GM21737 (cell line): ENCODE data around the gene CEP250.
"Not testable (repeated sequence)": the region's sequence is repeated elsewhere in the genome, so short reads cannot be mapped to it uniquely, and the experiment has no call there.

ENCODE experiments used
- ATAC-seq: cut with Tn5 transposase; IDR thresholded peaks from one replicate; pipeline ENCODE4 v1.9.1; 2021; ENCODE audit warnings: mild to moderate bottlenecking, moderate library complexity; ENCODE audit not compliant: unreplicated experiment

The CEP250 gene

GRCh38 chr20:35456700-35457099, 1.3 kb downstream of the CEP250 start:
- not testable (repeated sequence) for ATAC-seq

- ATAC-seq: not testable (repeated sequence)
Measured at GRCh38 chr20:35457539-35457938, 2.1 kb downstream of the CEP250 start.

- ATAC-seq: no peak
Measured at GRCh38 chr20:35458388-35458787, 3.0 kb downstream of the CEP250 start.

GRCh38 chr20:35461620-35462019, 6.2 kb downstream of the CEP250 start:
- no peak for ATAC-seq

GRCh38 chr20:35462351-35462750, 7.0 kb downstream of the CEP250 start:
- no peak for ATAC-seq

- no peak for ATAC-seq
Measured at GRCh38 chr20:35463455-35464300, 8.3 kb downstream of the CEP250 start.

- ATAC-seq: no peak
Measured at GRCh38 chr20:35465976-35466375, 10.6 kb downstream of the CEP250 start.

- ATAC-seq: no peak
Measured at GRCh38 chr20:35466856-35467255, 11.5 kb downstream of the CEP250 start.

- ATAC-seq: no peak
Measured at GRCh38 chr20:35467339-35468224, 12.2 kb downstream of the CEP250 start.

GRCh38 chr20:35468671-35469334, 13.4 kb downstream of the CEP250 start:
- ATAC-seq: no peak

GRCh38 chr20:35472209-35472608, 16.8 kb downstream of the CEP250 start:
- no peak for ATAC-seq

- ATAC-seq: no peak
Measured at GRCh38 chr20:35473684-35474083, 18.3 kb downstream of the CEP250 start.

- no peak for ATAC-seq
Measured at GRCh38 chr20:35474303-35474871, 19.0 kb downstream of the CEP250 start.

- no peak for ATAC-seq
Measured at GRCh38 chr20:35476288-35476687, 20.9 kb downstream of the CEP250 start.

GRCh38 chr20:35478804-35479472, 23.5 kb downstream of the CEP250 start:
- ATAC-seq: no peak

GRCh38 chr20:35479798-35480197, 24.4 kb downstream of the CEP250 start:
- ATAC-seq: no peak

GRCh38 chr20:35487479-35487878, 32.1 kb downstream of the CEP250 start:
- ATAC-seq: no peak

- ATAC-seq: no peak
Measured at GRCh38 chr20:35489717-35490116, 34.3 kb downstream of the CEP250 start.

GRCh38 chr20:35490736-35491181, 35.4 kb downstream of the CEP250 start:
- peak; percentile 92 for ATAC-seq

- ATAC-seq: no peak
Measured at GRCh38 chr20:35491823-35492222, 36.4 kb downstream of the CEP250 start.
